Activated gamma-delta T cell (primary cell): ENCODE data around the gene NYAP1.
"Not testable (repeated sequence)": the region's sequence is repeated elsewhere in the genome, so short reads cannot be mapped to it uniquely, and the experiment has no call there.

Experiments
- DNase-seq: peaks from one replicate; lab custom pipeline; 2025; lab: John Stamatoyannopoulos, UW

Gene NYAP1

GRCh38 chr7:100513212-100513810, 29.6 kb downstream of the NYAP1 start:
- DNase-seq, result no peak

GRCh38 chr7:100515072-100515532, 31.4 kb downstream of the NYAP1 start:
- no peak for DNase-seq

GRCh38 chr7:100516135-100516812, 32.5 kb downstream of the NYAP1 start:
- DNase-seq, result no peak

- DNase-seq, result no peak
Measured at GRCh38 chr7:100517305-100517704, 33.6 kb downstream of the NYAP1 start.

GRCh38 chr7:100519580-100519979, 35.9 kb downstream of the NYAP1 start:
- no peak for DNase-seq

GRCh38 chr7:100520138-100520537, 36.4 kb downstream of the NYAP1 start:
- no peak for DNase-seq

- DNase-seq, result no peak
Measured at GRCh38 chr7:100521076-100521475, 37.3 kb downstream of the NYAP1 start.

- DNase-seq, result not testable (repeated sequence)
Measured at GRCh38 chr7:100521909-100522593, 38.3 kb downstream of the NYAP1 start.

GRCh38 chr7:100523192-100523591, 39.5 kb downstream of the NYAP1 start:
- DNase-seq, result not testable (repeated sequence)

DNA sequence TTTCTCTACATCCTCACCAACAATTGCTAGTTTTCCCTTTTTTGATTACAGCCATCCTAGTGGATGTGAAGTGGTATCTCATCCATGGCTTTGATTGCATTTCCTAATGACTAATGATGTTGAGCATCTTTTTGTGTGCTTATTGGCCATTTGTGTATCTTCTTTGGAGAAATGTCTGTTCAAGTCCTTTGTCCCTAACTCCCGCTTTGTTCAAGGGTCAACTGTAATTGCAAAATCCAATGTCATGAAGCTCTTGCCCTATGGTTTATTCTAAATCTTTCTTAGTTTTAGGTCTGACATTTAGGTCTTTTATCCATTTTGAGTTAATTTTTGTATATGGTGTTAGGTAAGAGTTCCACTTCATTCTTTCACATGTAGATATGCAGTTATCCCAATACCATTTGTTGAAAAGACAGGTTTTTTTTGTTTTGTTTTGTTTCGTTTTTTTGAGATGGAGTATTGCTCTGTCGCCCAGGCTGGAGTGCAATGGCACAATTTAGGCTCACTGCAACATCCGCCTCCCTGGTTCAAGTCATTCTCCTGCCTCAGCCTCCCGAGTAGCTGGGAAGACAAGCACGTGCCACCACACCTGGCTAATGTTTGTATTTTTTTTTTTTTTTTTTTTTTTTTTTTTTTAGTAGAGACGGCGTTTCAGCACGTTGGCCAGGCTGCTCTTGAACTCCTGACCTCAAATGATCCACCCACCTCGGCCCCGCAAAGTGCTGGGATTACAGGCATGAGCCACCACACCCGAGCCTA, 44.6 kb downstream of the NYAP1 start:
- DNase-seq, result not testable (repeated sequence)

DNA sequence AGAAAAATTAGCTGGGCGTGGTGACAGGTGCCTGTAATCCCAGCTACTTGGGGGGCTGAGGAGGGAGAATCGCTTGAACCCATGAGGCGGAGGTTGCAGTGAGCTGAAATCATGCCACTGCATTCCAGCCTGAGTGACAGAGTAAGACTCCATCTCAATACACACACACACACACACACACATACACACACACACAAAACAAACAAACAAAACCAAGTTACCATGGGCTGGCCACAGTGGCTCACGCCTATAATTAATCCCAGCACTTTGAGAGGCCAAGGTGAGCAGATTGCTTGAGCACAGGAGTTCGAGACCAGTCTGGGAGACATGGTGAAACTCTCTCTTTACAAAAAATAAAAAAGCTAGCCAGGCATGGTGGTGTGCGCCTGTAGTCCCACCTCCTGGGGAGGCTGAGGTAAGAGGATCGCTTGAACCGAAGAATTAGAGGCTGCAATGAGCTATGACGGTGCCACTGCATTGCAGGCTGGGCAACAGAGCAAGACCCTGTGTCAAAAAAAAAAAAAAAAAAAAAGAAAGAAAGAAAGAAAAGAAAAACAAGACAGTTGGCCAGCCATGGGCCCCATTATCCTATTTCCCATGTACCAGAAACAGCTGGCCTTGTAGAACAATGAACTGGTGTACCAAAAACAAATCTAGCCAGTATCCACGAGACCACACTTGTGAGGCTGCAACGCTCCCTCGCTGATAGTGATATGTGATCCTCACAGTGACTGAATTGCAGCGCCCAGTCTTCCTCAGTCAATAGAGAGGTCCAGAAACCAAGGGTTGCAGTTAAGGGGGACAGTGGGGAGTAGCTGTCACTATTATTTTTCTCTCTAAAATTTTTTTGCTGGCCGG, 48.7 kb downstream of the NYAP1 start:
- no peak for DNase-seq

- DNase-seq, result not testable (repeated sequence)
Measured at GRCh38 chr7:100535982-100536381, 52.3 kb downstream of the NYAP1 start.

DNA sequence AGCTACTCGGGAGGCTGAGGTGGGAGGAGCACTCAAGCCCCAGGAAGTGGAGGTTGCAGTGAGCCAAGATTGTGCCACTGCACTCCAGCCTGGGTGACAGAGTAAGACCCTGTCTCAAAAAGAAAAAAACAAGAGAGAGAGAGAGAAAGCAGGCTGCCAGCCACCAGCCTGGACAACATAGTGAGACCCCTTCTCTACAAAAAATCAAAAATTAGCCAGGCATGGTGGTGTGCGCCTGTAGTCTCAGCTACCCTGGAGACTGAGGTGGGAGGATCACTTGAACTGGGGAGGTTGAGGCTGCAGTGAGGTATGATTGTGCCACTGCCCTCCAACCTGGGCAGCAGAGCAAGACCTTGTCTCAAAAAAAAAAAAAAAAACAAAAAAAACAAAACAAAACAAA, 53.0 kb downstream of the NYAP1 start:
- not testable (repeated sequence) for DNase-seq

- DNase-seq, result no peak
Measured at GRCh38 chr7:100538348-100538653, 54.6 kb downstream of the NYAP1 start.

DNA sequence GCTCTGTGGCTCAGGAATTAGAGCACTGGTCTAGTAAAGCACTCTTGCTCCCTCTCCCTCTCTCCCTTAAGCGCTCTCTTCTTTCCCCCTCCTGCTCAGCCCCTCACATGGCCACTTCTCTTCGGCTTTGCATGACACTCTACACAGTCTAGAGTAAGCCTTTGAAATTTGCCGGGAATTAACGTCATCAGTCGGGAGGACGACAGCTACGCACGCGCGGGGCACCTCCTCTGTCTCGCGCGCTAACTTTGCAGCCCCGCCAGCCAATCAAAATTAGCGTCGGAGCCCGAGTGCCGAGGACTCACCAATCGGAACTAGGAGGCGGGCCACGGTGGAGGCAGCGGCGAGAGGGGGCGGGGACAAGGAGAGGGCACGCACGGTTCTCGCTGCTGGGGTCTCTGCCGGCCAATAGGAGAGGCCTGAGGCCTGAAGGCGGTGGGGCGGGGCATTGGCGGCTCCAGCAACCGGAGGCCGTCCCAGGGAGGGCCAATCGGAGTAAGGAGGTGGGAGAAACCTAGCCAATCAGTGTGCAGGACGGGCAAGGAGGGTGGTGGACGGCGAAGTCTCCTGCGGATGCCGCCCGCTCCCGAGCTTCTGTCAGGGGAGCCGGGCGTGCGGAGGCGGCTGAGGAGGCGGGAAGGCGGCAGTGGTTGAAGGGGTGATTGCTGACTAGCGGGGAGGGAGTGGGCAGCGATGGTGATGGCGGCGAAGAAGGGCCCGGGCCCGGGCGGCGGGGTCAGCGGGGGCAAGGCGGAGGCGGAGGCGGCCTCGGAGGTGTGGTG, 55.1 kb downstream of the NYAP1 start, which contains the start of gene AGFG2:
Gene AGFG2 (plus strand): TSS at position 550 of the 782 bp plus-strand sequence. CDS start 144 bp downstream, at position 694.
- peak; percentile 99 for DNase-seq

DNA sequence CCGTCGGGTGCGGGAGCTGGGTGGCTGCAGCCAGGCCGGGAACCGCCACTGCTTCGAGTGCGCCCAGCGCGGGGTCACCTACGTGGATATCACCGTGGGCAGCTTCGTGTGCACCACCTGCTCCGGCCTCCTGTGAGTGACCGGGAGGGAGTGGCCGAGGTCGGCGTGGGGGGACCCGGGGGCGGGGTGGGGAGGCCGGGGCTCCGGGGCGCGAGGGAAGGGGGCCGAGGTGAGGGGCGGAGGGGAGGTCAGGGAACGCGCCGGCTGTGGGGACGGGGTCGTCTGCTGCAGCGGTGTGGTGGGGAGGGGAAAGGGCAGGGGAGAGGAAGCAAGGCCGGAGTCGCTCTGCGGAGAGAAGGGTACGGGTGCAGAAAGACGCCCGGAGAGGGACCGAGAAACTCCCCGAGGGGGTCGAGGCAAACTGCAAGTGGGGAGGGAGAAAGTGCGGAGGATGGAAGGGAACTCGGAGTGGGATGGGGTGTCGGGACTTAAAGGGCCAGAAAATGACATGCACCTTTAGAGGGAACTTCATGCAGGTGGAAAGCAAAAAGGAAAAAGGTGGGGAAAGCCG, 55.8 kb downstream of the NYAP1 start:
- no peak for DNase-seq

DNA sequence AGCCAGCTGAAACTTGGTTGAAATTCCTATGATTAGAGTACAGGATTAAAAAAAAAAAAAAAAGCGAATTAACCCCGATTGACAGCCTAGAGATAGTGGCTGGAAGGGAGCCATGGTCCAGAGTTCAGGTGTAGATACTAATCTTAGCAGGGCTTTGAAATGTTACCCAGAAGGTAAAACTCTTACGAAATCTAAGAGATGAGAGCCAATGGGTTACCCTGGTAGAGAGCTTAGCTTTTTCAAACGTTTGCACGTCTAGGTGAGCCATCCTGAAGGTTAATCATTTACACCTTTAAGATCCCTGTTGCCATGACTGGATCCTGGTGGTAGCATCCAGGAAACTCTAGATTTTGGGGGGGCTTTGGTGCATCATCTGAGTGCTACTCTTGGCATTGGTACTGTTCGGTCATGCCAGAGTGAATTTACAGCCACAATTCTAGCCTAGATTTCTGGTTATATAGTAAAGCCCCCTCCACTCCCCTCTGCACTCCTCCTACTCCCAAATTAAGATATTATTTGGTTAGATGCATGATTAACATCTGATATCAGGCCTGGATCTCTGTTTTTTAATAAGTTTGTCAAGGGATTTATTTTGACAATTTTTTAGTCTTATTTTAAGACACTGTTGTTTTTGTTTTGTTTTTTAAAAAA, 56.5 kb downstream of the NYAP1 start:
- no peak for DNase-seq

- not testable (repeated sequence) for DNase-seq
Measured at GRCh38 chr7:100541309-100541708, 57.6 kb downstream of the NYAP1 start.

DNA sequence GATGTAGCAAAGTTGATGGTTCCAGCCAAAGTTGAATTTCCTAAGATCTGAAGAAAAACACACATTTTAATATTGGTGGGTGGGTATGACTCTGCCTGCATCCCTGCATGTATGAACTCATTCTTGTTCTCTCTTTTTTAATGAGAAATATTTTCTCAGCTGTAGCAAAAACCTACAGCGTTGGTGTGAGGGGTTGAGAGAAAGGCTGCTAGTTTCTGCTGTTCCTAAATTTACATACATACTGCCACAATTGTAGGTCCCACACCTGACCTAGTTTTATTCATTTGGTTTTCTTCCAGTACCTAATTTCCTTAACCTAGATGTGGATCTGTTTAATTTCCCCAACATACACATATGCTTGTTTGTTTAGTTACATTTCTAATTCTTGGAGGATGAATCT, 59.9 kb downstream of the NYAP1 start:
- no peak for DNase-seq

DNA sequence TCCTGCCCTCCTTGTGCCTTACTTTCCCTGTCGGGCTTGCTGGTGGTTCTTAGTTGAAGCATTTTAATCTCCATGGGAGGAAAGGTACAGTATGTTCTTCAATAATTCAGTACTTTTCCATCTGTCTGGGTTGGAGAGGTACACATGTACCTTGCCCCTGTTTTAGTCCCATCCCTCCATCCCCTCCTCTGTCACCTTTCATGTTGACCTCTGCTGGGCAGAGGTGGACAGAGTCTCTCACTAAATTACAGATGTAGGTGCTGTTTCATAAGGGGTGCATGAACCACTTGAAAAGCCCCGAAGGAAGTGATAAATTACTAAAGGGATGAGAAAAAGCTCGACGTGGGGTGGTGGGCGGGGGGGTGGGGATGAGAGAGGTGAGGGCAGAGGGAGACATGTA, 60.7 kb downstream of the NYAP1 start:
- no peak for DNase-seq
